Measurements from ENCODE around the gene OR51A7.
"Not testable (repeated sequence)": the region's sequence is repeated elsewhere in the genome, so short reads cannot be mapped to it uniquely, and the experiment has no call there.

The OR51A7 gene

GRCh38 chr11:4955613-4956012, 52.0 kb downstream of the OR51A7 start, which contains the start of gene OR51A2:
TSS of gene OR51A2 (minus strand) at chr11:4955713. CDS start at chr11:4955713, 0 bp downstream.
- not testable (repeated sequence) for DNase-seq (ENCODE audit: low read depth in 2 of 2)

- no peak for DNase-seq (ENCODE audit: low read depth in 2 of 2)
These were observed 53.8 kb downstream of the OR51A7 start for GRCh38 chr11:4957396-4957795.

All from stimulated activated CD8-positive, alpha-beta memory T cell treated with anti-CD3 and anti-CD28 coated beads, Interleukin-7, amount 100 ng/mL, for 1 hour (primary cell).